Esophagus muscularis mucosa (tissue), 4 donors: ENCODE measurements around the gene SPAG17.

Experiments used
- CTCF ChIP-seq, 3 experiments: fragments of 200-600 bp in 2 of 3; fragments of 450-650 bp in 1 of 3; sonication (generic) in 2 of 3; IDR thresholded peaks; one replicate each; pipeline ENCODE4 v1.5.1; 2017 to 2019; ENCODE audit warnings: antibody characterized with exemption in 3 of 3, mild to moderate bottlenecking in 2 of 3, moderate library complexity in 1 of 3
- EP300 ChIP-seq: sonication (generic); formaldehyde crosslinking; IDR thresholded peaks from one replicate; pipeline ENCODE4 v1.6.1; 2017; ENCODE audit warnings: antibody characterized with exemption
- POLR2A ChIP-seq: fragments of 450-650 bp; IDR thresholded peaks from one replicate; pipeline ENCODE4 v1.6.1; 2017; ENCODE audit warnings: antibody characterized with exemption, moderate library complexity, mild to moderate bottlenecking, low read depth
- POLR2AphosphoS5 ChIP-seq, 2 donors: sonication (generic); formaldehyde crosslinking; IDR thresholded peaks; one replicate each; pipeline ENCODE4 v1.6.1; 2017; ENCODE audit warnings: antibody characterized with exemption in 2 of 2

GRCh38 chr1:118073648-118074435, 111.2 kb downstream of the SPAG17 start:
- TF ChIP-seq POLR2A (no peak), CTCF (IDR thresholded peaks at IDR 0.05) (no peak), EP300 (no peak), POLR2AphosphoS5 (IDR thresholded peaks at IDR 0.05) (no peak)
